HepG2 (cell line): ENCODE results near the gene CARHSP1. TPM values are rescaled to one million over a fixed set of nuclear protein-coding genes. Genes with fewer than 3 reads are reported as not detected.
A peak's percentile ranks its signal among the peaks of the same experiment; 100 is the strongest.

Source experiments
- ARNT2 ChIP-seq: sonication (generic); formaldehyde crosslinking; IDR thresholded peaks from 2 replicates; pipeline ENCODE4 v1.8.0; 2022; ENCODE audit warnings: mild to moderate bottlenecking, low read depth, missing genetic modification reagents, moderate library complexity
- ASH2L ChIP-seq: fragments of 300-600, 200-600 bp; sonication (generic); IDR thresholded peaks from 2 replicates; pipeline ENCODE4 v1.7.0; 2017; ENCODE audit warnings: low read depth, mild to moderate bottlenecking, moderate library complexity, mixed read lengths, low read length; ENCODE audit not compliant: insufficient read length
- ATF1 ChIP-seq: IDR thresholded peaks from 2 replicates; pipeline ENCODE4 v1.6.1; 2016; ENCODE audit warnings: mild to moderate bottlenecking, control low read depth
- DBP ChIP-seq: sonication (generic); formaldehyde crosslinking; IDR thresholded peaks from 2 replicates; pipeline ENCODE4 v1.4.0; 2020; ENCODE audit warnings: missing genetic modification reagents; ENCODE audit errors: not compliant biosample characterization
- DNMT1 ChIP-seq: sonication (generic); formaldehyde crosslinking; IDR thresholded peaks from 2 replicates; pipeline ENCODE4 v1.5.1; 2020; ENCODE audit warnings: mild to moderate bottlenecking, missing genetic modification reagents
- HOXD1 ChIP-seq: sonication (generic); formaldehyde crosslinking; IDR thresholded peaks from 2 replicates; pipeline ENCODE4 v1.5.0; 2020; ENCODE audit warnings: missing genetic modification reagents
- KLF9 ChIP-seq: IDR thresholded peaks from 2 replicates; pipeline ENCODE4 v1.6.1; 2016; ENCODE audit warnings: low read depth
- KMT2B ChIP-seq: IDR thresholded peaks from 2 replicates; pipeline ENCODE4 v1.6.1; 2016; ENCODE audit warnings: missing genetic modification reagents, missing compliant biosample characterization
- MNT ChIP-seq: fragments of 450-650 bp; IDR thresholded peaks from 2 replicates; pipeline ENCODE4 v1.6.1; 2016
- MXD1 ChIP-seq: sonication (generic); formaldehyde crosslinking; IDR thresholded peaks from 2 replicates; pipeline ENCODE4 v1.4.0; 2020; ENCODE audit warnings: mild to moderate bottlenecking, missing genetic modification reagents
- PHF5A ChIP-seq: IDR thresholded peaks from one replicate; pipeline ENCODE4 v1.6.1; 2018; ENCODE audit warnings: low read depth, missing genetic modification reagents; ENCODE audit not compliant: unreplicated experiment
- SIX4 ChIP-seq: sonication (generic); formaldehyde crosslinking; IDR thresholded peaks from 2 replicates; pipeline ENCODE4 v1.4.0; 2020; ENCODE audit warnings: missing genetic modification reagents
- SKIL ChIP-seq: sonication (generic); formaldehyde crosslinking; IDR thresholded peaks from 2 replicates; pipeline ENCODE4 v1.8.0; 2022; ENCODE audit warnings: missing genetic modification reagents, mild to moderate bottlenecking, moderate library complexity, borderline replicate concordance
- SMARCC2 ChIP-seq: fragments of 450-650 bp; IDR thresholded peaks from 2 replicates; pipeline ENCODE4 v1.6.1; 2017; ENCODE audit warnings: antibody characterized with exemption, mild to moderate bottlenecking
- SMC3 ChIP-seq: IDR thresholded peaks from 2 replicates; pipeline ENCODE4 v1.6.1; 2011; ENCODE audit warnings: low read length, improper control_type of control experiment
- SP4 ChIP-seq: sonication (generic); formaldehyde crosslinking; IDR thresholded peaks from 2 replicates; pipeline ENCODE4 v1.8.1; 2023; ENCODE audit warnings: mild to moderate bottlenecking, missing genetic modification reagents
- SRF ChIP-seq: IDR thresholded peaks from 2 replicates; pipeline ENCODE4 v1.6.1; 2011; ENCODE audit warnings: mild to moderate bottlenecking, low read depth, low read length, moderate library complexity
- STAT5B ChIP-seq: sonication (generic); formaldehyde crosslinking; IDR thresholded peaks from 2 replicates; pipeline ENCODE4 v1.4.0; 2020; ENCODE audit warnings: missing genetic modification reagents
- WIZ ChIP-seq: sonication (generic); formaldehyde crosslinking; IDR thresholded peaks from 2 replicates; pipeline ENCODE4 v1.5.1; 2020; ENCODE audit warnings: mild to moderate bottlenecking, missing genetic modification reagents
- ZNF292 ChIP-seq: sonication (generic); formaldehyde crosslinking; IDR thresholded peaks from 2 replicates; pipeline ENCODE4 v1.8.1; 2022; ENCODE audit warnings: mild to moderate bottlenecking, low read depth, missing genetic modification reagents, borderline replicate concordance
- ZNF333 ChIP-seq: sonication (generic); formaldehyde crosslinking; IDR thresholded peaks from 2 replicates; pipeline ENCODE4 v1.4.0; 2020; ENCODE audit warnings: mild to moderate bottlenecking, missing genetic modification reagents, borderline replicate concordance
- ZNF556 ChIP-seq: sonication (generic); formaldehyde crosslinking; IDR thresholded peaks from 2 replicates; pipeline ENCODE4 v1.4.0; 2020; ENCODE audit warnings: mild to moderate bottlenecking, missing genetic modification reagents, borderline replicate concordance
- ZNF577 ChIP-seq: sonication (generic); formaldehyde crosslinking; IDR thresholded peaks from 2 replicates; pipeline ENCODE4 v1.4.0; 2020; ENCODE audit warnings: mild to moderate bottlenecking, low read depth, missing genetic modification reagents, borderline replicate concordance
- ZNF580 ChIP-seq: IDR thresholded peaks from 2 replicates; pipeline ENCODE4 v1.6.1; 2016; ENCODE audit warnings: low read depth, borderline replicate concordance
- ZNF629 ChIP-seq: sonication (generic); formaldehyde crosslinking; conservative IDR thresholded peaks from 2 replicates; pipeline ENCODE4 v1.5.0; 2020; ENCODE audit warnings: missing genetic modification reagents
- polyA plus RNA-seq, 8 experiments: library from polyadenylated mRNA; depleted of rRNA in 3 of 8; stranded (reverse) in 7 of 8; unstranded in 1 of 8; fragments of >200 nt; fragmentation: Illumina TruSeq in 4 of 8; extraction: Trizol in 4 of 8; gene quantifications; 2 replicates each; pipeline versions ENCODE4 v1.2.1 to v1.2.3, GENCODE V29; 2011 to 2016; ENCODE audit warnings: low read depth in 4 of 8, missing spikeins in 1 of 8, mixed read lengths in 1 of 8; ENCODE audit not compliant: insufficient read depth in 1 of 8
- total RNA-seq, 5 experiments: library from RNA; depleted of rRNA; stranded (reverse); fragments of >200 nt; fragmentation: Illumina TruSeq; extraction: Trizol; gene quantifications; 2 replicates each; pipeline ENCODE4 v1.2.3, GENCODE V29; 2016; ENCODE audit warnings: low read depth in 1 of 5

The CARHSP1 gene
- total and polyA plus RNA-seq, 2 of the 13 experiments (the other 11 are each of a cell fraction or from before 2014, with no cell fraction given), result 173 to 345 TPM

GRCh38 chr16:8859913-8860881, 8.6 kb downstream of the CARHSP1 start (continued):
- TF ChIP-seq ZNF333 (CRISPR knock-in tag) (peak; percentile 47; the same call in 1 of the 2 replicates), ARNT2 (no peak; the same call in 1 of the 2 replicates), SMARCC2 (no peak), MNT (no peak), ASH2L (no peak), SMC3 (no peak), ZNF577 (CRISPR knock-in tag) (no peak), WIZ (CRISPR knock-in tag) (peak; percentile 76; the same call in 1 of the 2 replicates), MXD1 (0 out of 2 replicates have a peak, but pooled peaks have one; percentile 1), ZNF556 (CRISPR knock-in tag) (peak; percentile 68; the same call in 1 of the 2 replicates), DBP (CRISPR knock-in tag) (peak; percentile 18), SKIL (CRISPR knock-in tag) (no peak), DNMT1 (CRISPR knock-in tag) (no peak), STAT5B (CRISPR knock-in tag) (no peak; the same call in 1 of the 2 replicates), SP4 (peak; percentile 61), KMT2B (peak; percentile 0), SIX4 (no peak; the same call in 1 of the 2 replicates), SRF (no peak), HOXD1 (CRISPR knock-in tag) (peak; percentile 52; the same call in 1 of the 2 replicates), ZNF292 (CRISPR knock-in tag) (peak; percentile 89; the same call in 1 of the 2 replicates), PHF5A (CRISPR knock-in tag) (peak; percentile 96), KLF9 (CRISPR knock-in tag) (no peak), ZNF580 (peak; percentile 60; the same call in 1 of the 2 replicates), ATF1 (no peak), ZNF629 (CRISPR knock-in tag) (peak; percentile 97)
